Measurements from ENCODE around the gene COLEC11. TPM values are rescaled to one million over a fixed set of nuclear protein-coding genes. Genes with fewer than 3 reads are reported as not detected.
"Not testable (repeated sequence)": the region's sequence is repeated elsewhere in the genome, so short reads cannot be mapped to it uniquely, and the experiment has no call there.

Gene COLEC11
- total and polyA plus RNA-seq, 9 of the 15 experiments (the other 6 are each of a cell fraction or from before 2014, with no cell fraction given) = 0.32 to 4.3 (median 1.8) TPM

- TF ChIP-seq NR2C2 (CRISPR knock-in tag; IDR thresholded peaks at IDR 0.05) (no peak), NR2C2 (tag; IDR thresholded peaks at IDR 0.05) (no peak), BRCA1 (IDR thresholded peaks at IDR 0.05) (no peak), BRCA1 (CRISPR knock-in tag; IDR thresholded peaks at IDR 0.05) (0 out of 2 replicates have a peak, but pooled peaks have one; percentile 71)
Measured at GRCh38 chr2:3575534-3576262, 19.2 kb upstream of the COLEC11 start (continued).

GRCh38 chr2:3576263-3576630, 18.7 kb upstream of the COLEC11 start:
- FAIRE-seq; H3K9me3 ChIP-seq (replicated peaks; ENCODE audit: control insufficient read depth, insufficient read depth, low read depth, low read length); ATAC-seq; H3K9me1 ChIP-seq (ENCODE audit: control insufficient read depth, insufficient read depth, low read length); H3K27me3 ChIP-seq (ENCODE audit: control insufficient read depth in 2 of 2, insufficient read depth in 2 of 2, low read length in 2 of 2); DNase-seq (ENCODE audit: extremely low read depth in 1 of 4, low spot score in 3 of 4); in situ Hi-C loops (cut with MboI); BruUV-seq (replicated peaks); H2AFZ ChIP-seq (ENCODE audit: low read depth, low read length); CTCF ChIA-PET (ENCODE audit: low intra/inter-chr PET ratio): not testable (repeated sequence)
- H3K4me3 ChIP-seq = peak overlapping the region; percentile 98
- H3K79me2 ChIP-seq (ENCODE audit: control insufficient read depth, insufficient read depth, low read length) = peaks cover 52% of the 10 kb centered on the region
- 2% methylated on average over 9 of the region's 10 CpGs for WGBS (ENCODE audit: insufficient coverage, low coverage, missing lambda C conversion rate)
- H3K4me2 ChIP-seq (ENCODE audit: insufficient read depth, low read length) = peak overlapping the region; percentile 99
- peak overlapping the region; percentile 86 for H3K27ac ChIP-seq (ENCODE audit: extremely low read depth, low read depth, low read length)
- H3K36me3 ChIP-seq (ENCODE audit: control insufficient read depth, insufficient read depth, low read length) = peaks cover 56% of the 10 kb centered on the region
- intact Hi-C loops (cut with micrococcal nuclease) = loop anchor here (5.0 kb wide), 1 partner anchor 76 kb away; no protein-coding TSS in a partner anchor
- POLR2A ChIA-PET = interaction anchor here (1.1 to 2.3 kb wide), 5 partner anchors 8 to 34 kb away, joined by 3 to 16 read pairs (median 6); no protein-coding TSS in a partner anchor
- H3K4me1 ChIP-seq (replicated peaks in 1 of 2; ENCODE audit: control insufficient read depth in 2 of 2, insufficient read depth in 2 of 2, low read length in 2 of 2) = peaks cover 14% of the 10 kb centered on the region in 2 experiments
- peaks cover 45% of the 10 kb centered on the region for H4K20me1 ChIP-seq (replicated peaks; ENCODE audit: control insufficient read depth, insufficient read depth, low read length)
- peak overlapping the region; percentile 97 to 99 for H3K9ac ChIP-seq (ENCODE audit: insufficient read depth in 1 of 2, low read depth in 2 of 2, low read length in 2 of 2)
